ENCODE measurements around the gene GNA12. TPM values are rescaled to one million over a fixed set of nuclear protein-coding genes. Genes with fewer than 3 reads are reported as not detected.
"Not testable (repeated sequence)": the region's sequence is repeated elsewhere in the genome, so short reads cannot be mapped to it uniquely, and the experiment has no call there.

GNA12 gene
- total RNA-seq, 4 donors from 2014 or later = 4.6 to 14.0 (median 8.9) TPM

DNA sequence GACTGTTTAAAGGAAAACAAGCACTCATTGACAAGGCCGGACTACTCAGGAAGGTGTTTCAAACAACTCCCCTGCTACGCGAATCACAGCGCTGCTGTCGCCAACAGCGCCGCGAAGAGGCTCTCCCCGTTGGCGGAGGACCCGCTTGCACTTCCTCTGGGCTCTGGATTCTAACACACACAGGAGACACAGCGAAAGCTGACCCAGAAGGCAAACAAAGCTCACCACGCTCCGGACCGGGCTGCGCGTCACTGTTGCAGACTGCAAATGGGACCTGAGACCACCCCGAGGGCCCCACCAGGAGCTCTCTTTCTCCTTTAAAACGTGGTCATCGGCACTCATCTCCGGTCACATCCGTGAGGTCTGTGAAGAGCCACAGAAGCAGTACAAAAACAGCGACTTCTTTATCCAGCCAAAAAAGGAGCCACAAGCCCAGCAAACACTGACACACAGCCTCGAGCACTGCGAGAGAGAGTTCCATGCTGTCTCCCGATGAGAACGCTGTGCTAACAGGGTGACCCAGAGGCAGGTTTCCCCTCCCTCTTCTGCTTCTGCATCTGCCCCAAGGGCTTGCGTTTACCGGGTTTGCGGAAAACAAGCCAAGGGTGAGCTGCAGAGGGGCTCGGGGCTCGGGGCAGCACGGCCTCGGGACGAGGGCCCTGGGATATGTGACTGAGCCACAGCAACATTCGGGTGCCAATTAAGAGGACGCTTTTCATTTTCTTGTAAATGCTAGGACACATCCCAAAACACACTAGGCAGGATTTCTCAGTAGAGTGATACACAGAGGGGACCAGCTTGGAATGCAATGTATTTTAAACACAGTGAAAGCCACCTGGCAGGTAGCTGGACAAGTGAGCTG is 114.8 kb downstream of the GNA12 start:
- TF ChIP-seq, protein P1, sequence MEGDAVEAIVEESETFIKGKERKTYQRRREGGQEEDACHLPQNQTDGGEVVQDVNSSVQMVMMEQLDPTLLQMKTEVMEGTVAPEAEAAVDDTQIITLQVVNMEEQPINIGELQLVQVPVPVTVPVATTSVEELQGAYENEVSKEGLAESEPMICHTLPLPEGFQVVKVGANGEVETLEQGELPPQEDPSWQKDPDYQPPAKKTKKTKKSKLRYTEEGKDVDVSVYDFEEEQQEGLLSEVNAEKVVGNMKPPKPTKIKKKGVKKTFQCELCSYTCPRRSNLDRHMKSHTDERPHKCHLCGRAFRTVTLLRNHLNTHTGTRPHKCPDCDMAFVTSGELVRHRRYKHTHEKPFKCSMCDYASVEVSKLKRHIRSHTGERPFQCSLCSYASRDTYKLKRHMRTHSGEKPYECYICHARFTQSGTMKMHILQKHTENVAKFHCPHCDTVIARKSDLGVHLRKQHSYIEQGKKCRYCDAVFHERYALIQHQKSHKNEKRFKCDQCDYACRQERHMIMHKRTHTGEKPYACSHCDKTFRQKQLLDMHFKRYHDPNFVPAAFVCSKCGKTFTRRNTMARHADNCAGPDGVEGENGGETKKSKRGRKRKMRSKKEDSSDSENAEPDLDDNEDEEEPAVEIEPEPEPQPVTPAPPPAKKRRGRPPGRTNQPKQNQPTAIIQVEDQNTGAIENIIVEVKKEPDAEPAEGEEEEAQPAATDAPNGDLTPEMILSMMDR (IDR thresholded peaks at IDR 0.05) = no peak
- no peak for TF ChIP-seq POLR2A (IDR thresholded peaks at IDR 0.05)
- no peak overlapping the region for H3K4me3 ChIP-seq (ENCODE audit: low read depth, poor library complexity, severe bottlenecking)
- intact Hi-C loops (cut with DNase I; ENCODE audit: low total_unique reads) = no loop called here
- 90 to 92% methylated on average over 37 of the region's 37 CpGs for WGBS, 2 donors
- DNase-seq (ENCODE audit: low spot score in 2 of 2) = peak in 1 of 2 donors; percentile 78

DNA sequence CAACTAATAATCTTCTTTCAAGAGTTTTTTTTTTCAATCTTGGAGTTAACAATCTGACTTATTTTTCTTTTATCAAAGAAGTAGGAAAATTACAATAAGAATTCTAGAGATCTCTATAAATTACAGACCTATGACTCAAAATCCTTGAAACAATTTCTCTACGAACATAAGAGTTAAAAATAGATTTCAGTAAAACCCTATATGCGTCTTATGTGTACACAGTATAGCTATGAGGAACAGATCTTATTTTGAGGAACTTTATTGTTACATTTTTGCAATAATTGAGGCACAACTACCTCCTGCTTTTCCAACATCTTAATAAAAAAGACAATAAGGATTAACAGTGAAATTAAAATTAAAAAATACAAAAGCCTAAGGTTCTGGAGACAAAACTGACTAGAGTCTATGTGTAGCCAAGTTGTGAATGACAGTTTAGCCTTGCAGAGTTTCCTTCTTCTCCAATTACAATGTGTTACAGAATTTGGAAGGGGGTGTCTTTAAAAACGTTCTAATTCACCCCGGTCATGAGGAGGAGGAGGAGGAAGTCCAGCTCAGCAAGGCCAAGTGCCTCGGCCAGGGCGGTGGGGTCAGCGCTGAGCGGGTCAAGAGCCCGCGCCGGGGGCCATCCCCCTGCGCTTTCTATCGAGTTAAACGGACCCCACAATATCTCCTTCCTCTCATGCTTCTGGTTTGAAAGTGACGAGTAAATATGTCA is 115.6 kb downstream of the GNA12 start:
- WGBS, 2 donors = 77 to 82% methylated on average over 15 of the region's 15 CpGs
- intact Hi-C loops (cut with DNase I; ENCODE audit: low total_unique reads) = no loop called here
- peak in 1 of 2 donors; percentile 74 for DNase-seq (ENCODE audit: low spot score in 2 of 2)
- TF ChIP-seq, protein P1 (IDR thresholded peaks at IDR 0.05) = no peak
- no peak for TF ChIP-seq POLR2A (IDR thresholded peaks at IDR 0.05)
- no peak overlapping the region for H3K4me3 ChIP-seq (ENCODE audit: low read depth, poor library complexity, severe bottlenecking)

DNA sequence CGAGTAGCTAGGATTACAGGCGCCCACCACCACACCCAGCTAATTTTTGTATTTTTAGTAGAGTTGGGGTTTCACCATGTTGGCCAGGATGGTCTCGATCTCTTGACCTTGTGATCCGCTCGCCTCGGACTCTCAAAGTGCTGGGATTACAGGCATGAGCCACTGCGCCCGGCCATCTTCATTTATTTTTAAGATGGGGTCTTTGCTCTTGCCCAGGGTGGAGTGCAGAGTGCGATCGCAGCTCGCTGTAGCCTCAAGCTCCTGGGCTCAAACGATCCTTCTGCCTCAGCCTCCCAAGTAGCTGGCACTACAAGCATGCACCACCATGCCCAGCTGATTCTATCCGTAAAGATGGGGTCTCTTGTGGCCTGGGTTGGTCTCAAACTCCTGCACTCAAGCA is 116.9 kb downstream of the GNA12 start:
- H3K4me3 ChIP-seq (ENCODE audit: low read depth, poor library complexity, severe bottlenecking); DNase-seq (ENCODE audit: low spot score in 2 of 2); intact Hi-C loops (cut with DNase I; ENCODE audit: low total_unique reads): not testable (repeated sequence)
- WGBS, 2 donors = 85 to 91% methylated on average over 13 of the region's 13 CpGs

DNA sequence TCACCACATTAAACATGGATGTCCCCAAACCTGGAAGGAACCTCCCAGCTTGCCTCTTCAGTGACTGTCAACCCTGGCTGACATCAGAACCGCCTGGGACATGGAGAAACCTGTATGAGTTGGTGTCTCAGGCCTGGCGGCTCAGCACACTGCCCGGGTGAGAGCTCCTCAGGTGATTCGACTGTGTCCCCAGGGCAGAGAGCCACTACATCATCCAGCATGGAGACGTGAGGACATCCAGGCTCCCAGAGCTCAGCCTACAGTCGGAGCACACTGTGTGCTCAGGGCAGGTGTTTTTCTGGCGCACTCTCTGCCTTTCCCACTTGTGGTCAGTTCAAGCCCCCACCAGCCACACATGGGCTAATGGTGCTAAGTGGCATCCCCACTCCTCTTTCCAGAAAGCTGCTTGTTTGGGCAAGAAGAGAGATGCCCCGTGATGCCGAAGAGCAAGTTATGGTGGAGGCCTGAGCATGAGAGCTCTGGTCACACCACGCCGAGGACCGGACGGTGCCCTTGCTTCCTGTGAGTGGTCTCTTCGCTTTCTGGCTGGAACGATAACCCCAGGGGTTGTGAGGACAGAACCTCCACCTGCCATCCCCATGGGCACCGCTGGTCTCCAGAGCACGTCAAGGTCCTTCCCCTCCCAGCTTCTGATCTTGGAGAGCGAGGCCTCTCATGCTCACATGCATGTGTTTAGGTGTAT is 117.6 kb downstream of the GNA12 start:
- no peak overlapping the region for H3K4me3 ChIP-seq (ENCODE audit: low read depth, poor library complexity, severe bottlenecking)
- no peak for TF ChIP-seq POLR2A (IDR thresholded peaks at IDR 0.05)
- TF ChIP-seq, protein P1 (IDR thresholded peaks at IDR 0.05) = no peak
- 92 to 93% methylated on average over 18 of the region's 18 CpGs for WGBS, 2 donors
- intact Hi-C loops (cut with DNase I; ENCODE audit: low total_unique reads) = no loop called here
- no peak for DNase-seq (ENCODE audit: low spot score in 2 of 2)

DNA sequence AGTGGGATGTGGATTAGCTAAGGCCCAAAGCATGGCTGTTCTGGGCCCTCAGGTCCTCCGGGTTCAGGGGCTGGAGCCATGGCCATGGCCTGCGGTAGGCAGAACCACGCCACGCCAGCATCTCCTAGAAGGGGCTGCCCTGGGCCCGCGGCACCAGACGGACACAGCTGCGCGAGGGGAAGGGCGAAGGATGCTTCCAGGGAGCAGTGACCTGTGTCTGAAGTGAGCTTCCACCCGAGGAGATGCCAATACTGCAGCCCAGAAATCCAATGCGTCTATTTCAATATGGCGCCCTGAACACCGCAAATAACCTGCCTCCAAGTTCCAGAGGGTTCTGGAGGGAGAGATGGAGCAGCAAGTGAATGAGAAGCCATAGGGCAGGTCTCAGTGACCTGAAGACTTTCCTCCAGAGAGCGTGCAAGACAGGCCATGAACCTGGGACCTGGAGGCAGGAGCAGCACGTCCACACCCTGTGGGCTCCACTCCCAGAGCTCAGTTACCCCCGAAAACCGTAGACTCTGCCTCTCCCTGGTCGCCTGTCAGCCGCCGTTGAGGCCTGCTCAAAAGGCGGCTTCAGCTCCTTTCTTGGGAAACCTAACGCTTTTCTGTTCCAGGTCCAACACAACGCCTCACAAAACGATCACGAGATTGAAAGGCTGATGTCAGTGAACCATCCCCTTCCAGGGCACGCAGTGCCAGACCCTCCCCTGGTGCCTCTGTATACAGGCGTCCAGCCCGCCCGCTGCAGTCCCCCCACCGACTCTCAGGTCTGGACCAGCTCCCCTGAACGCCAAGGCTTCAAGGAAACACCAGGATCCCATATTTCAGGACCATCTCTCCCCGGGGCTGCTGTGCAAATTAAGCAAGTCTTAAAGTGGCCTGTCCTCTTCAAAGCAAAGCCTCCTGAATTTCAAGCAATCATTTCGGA is 118.7 kb downstream of the GNA12 start:
- TF ChIP-seq, protein P1 (IDR thresholded peaks at IDR 0.05) = no peak
- no peak for TF ChIP-seq POLR2A (IDR thresholded peaks at IDR 0.05)
- intact Hi-C loops (cut with DNase I; ENCODE audit: low total_unique reads) = no loop called here
- H3K4me3 ChIP-seq (ENCODE audit: low read depth, poor library complexity, severe bottlenecking) = no peak overlapping the region
- no peak for DNase-seq (ENCODE audit: low spot score in 2 of 2)
- WGBS, 2 donors = 92 to 95% methylated on average over 34 of the region's 34 CpGs

All from lower leg skin (tissue), 4 donors.